H7 (cell line): Measurements from ENCODE around the gene LYPLAL1. TPM values are rescaled to one million over a fixed set of nuclear protein-coding genes. Genes with fewer than 3 reads are reported as not detected.

Source experiments
- DNase-seq: peaks from one replicate; pipeline ENCODE4 v3.0.0; 2012
- H3K27me3 ChIP-seq: 2 replicates; pipeline ENCODE4 v1.6.0; 2011; ENCODE audit warnings: mild to moderate bottlenecking, low read length; ENCODE audit not compliant: control insufficient read depth, insufficient read depth
- H3K36me3 ChIP-seq: replicated peaks from 2 replicates; pipeline ENCODE4 v1.5.1; 2011; ENCODE audit warnings: low read length; ENCODE audit not compliant: control insufficient read depth, insufficient read depth
- H3K4me3 ChIP-seq: 2 replicates; pipeline ENCODE4 v1.5.1; 2011; ENCODE audit warnings: low read depth, mild to moderate bottlenecking, control low read depth, low read length, moderate library complexity; ENCODE audit not compliant: insufficient read depth
- total RNA-seq: library from RNA; depleted of rRNA; stranded (reverse); fragments of >200 nt; shearing (Covaris generic); gene quantifications from 2 replicates; pipeline ENCODE4 v1.2.3, GENCODE V29; 2014; rRNA removed

Gene LYPLAL1
- total RNA-seq = 20.6 and 25.3 TPM in 2 replicates

DNA sequence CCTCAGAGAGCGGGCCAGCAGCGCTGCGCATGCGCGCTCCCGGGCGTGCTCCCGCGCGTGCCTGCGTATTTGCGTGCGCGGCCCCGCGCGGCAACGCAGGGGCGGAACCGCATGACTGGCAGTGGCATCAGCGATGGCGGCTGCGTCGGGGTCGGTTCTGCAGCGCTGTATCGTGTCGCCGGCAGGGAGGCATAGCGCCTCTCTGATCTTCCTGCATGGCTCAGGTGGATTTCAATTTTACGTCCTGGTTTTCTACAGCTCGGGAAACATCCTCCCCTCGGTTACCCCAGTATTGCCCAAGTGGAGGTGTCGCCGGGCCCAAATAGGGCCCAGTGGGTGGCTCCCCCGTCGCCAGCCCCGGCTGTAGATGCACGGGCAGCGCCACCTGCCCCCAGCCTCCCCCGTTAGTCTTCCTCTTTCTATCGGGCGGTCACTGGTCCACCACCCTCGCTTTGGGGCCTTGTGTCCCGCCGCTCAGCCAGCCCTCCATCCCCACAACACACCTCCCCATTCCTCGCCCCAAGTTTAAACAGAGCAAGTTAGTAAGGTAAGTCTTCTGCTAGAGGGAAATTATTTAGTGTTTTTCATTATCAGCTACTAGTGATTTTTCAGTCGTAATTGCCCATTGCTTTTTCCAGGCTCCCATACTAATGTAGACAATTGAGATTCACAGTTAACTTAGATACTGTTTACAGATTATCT, at the start of gene LYPLAL1:
TSS of gene LYPLAL1 (plus strand) at position 121 of the 702 bp plus-strand sequence. CDS start at position 134, 13 bp downstream.
- Histone ChIP-seq H3K36me3 (no peaks in the 10 kb centered on the region), H3K4me3 (peak within 1 kb of the TSS; percentile 73), H3K27me3 (no peaks in the 10 kb centered on the region)
- DNase-seq = peak; percentile 84

- no peak overlapping the region for H3K4me3 ChIP-seq
- H3K36me3 ChIP-seq = no peaks in the 10 kb centered on the region
- H3K27me3 ChIP-seq = no peaks in the 10 kb centered on the region
- DNase-seq = no peak
Measured at GRCh38 chr1:219124163-219124562, 49.5 kb upstream of the LYPLAL1 start.

- H3K36me3 ChIP-seq = no peaks in the 10 kb centered on the region
- H3K27me3 ChIP-seq = no peaks in the 10 kb centered on the region
- H3K4me3 ChIP-seq = no peak overlapping the region
- DNase-seq = no peak
Measured at GRCh38 chr1:219125342-219125741, 48.3 kb upstream of the LYPLAL1 start.

DNA sequence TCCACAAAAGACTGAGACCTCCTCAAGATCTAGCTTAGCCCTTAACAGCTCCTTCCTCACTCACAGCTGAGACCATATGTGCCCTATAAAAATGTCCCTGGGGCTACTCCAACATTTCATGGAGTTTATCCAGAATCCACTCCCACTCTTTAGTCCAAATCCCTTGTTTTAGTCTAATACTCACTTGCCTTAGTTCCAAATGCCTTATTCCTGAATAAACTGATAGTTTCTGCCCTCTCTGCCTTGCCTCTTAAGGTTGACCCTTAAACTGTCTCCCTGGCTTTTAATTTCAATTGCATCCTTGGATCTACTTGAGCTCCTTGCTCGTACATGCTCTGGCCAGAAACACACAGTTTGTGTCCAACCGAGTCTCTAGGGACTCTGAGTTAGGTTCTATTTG, 47.3 kb upstream of the LYPLAL1 start:
- Histone ChIP-seq H3K36me3 (no peaks in the 10 kb centered on the region), H3K27me3 (no peaks in the 10 kb centered on the region), H3K4me3 (no peak overlapping the region)
- DNase-seq = no peak

GRCh38 chr1:219128957-219129356, 44.7 kb upstream of the LYPLAL1 start:
- no peaks in the 10 kb centered on the region for H3K36me3 ChIP-seq
- H3K4me3 ChIP-seq = no peak overlapping the region
- DNase-seq = no peak
- no peaks in the 10 kb centered on the region for H3K27me3 ChIP-seq

DNA sequence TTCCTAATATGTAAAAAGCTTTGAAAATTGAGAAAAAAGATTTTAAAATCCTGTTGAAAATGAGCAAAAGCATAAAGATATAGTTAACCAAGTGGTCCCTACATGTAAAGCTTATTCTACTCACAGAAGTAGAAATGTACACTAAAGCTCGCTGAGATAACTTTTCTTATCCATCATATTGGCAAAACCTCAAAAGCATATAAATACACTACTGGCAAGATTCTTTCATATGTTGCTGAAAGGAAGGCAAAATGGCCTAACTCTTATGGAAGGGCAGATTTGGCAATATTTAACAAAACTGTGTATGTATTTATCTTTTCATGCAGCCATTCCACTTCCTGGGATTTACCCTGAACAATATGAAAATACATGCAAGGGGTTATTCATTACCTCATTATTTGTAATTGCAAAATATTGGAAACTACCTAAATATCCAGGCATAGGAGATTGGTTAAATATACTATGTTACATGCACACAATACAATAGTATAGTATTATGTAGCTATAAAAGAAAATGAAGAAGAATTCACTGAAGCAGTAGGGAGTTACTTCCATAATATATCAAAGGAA, 43.2 kb upstream of the LYPLAL1 start:
- Histone ChIP-seq H3K27me3 (no peaks in the 10 kb centered on the region), H3K4me3 (no peak overlapping the region), H3K36me3 (no peaks in the 10 kb centered on the region)
- no peak for DNase-seq

GRCh38 chr1:219132939-219133338, 40.7 kb upstream of the LYPLAL1 start:
- no peak for DNase-seq
- H3K4me3 ChIP-seq = no peak overlapping the region

GRCh38 chr1:219138747-219139146, 34.9 kb upstream of the LYPLAL1 start:
- H3K27me3 ChIP-seq = no peaks in the 10 kb centered on the region
- no peak for DNase-seq
- H3K4me3 ChIP-seq = no peak overlapping the region
- no peaks in the 10 kb centered on the region for H3K36me3 ChIP-seq

More at GRCh38 chr1:219132939-219133338, 40.7 kb upstream of the LYPLAL1 start:
- no peaks in the 10 kb centered on the region for H3K27me3 ChIP-seq
- no peaks in the 10 kb centered on the region for H3K36me3 ChIP-seq

DNA sequence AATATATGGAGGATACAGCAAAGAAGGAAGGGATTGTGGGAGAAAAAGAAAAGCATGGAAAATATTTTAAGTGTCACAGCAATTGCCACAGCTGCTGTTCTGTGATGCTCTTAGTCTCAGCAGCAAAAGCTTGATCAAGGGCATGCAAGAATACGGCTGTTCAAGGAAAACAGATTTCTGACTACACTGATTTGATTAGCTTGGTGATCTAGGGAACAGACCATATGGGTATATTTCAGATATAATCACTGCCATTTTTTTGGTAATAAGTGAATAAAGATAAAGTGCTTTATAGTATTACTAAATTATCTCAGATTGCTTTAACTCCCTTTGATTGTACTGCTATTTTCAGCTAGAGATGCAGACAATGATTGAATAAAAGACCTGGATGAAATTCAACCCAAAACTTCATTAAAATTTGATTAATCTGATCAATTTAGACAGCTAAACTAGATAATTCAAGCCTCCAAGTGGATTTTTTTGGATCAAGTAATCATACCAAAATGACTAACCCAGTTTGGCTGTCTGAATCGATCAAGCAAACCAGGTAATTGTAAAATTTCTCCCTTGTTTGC, 33.3 kb upstream of the LYPLAL1 start:
- Histone ChIP-seq H3K36me3 (no peaks in the 10 kb centered on the region), H3K27me3 (no peaks in the 10 kb centered on the region), H3K4me3 (no peak overlapping the region)
- no peak for DNase-seq

GRCh38 chr1:219143735-219144134, 29.9 kb upstream of the LYPLAL1 start:
- no peaks in the 10 kb centered on the region for H3K27me3 ChIP-seq
- H3K4me3 ChIP-seq = no peak overlapping the region
- no peaks in the 10 kb centered on the region for H3K36me3 ChIP-seq
- no peak for DNase-seq

DNA sequence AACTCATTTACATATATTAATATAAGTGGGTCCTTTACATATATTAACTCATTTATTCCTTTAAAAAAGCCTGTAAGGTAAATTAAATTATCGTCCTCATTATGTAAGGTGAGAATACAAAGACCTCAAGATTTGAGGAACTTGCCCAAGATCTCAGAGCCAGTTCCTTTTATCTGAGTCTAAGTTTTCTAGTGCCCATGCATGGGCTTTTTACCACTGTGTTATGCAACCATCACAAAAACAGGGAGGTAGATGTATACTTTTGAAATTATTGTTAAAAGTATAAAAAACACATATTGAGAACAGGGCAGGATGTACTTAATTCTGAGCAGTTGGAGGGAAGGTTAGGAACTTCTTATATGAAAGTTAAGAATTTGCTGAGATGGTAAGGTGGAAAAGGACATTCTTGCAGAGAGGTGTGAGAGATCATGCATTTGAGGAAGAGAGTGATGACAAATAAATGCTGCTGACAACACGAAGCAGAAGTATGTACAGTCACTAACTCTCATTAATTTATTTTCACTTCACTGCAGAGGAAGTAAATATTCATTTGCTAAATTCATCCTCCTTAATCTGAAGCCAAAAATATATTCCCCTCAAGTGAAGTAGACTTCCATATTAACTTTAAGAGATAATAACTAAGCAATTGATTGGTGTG, 28.9 kb upstream of the LYPLAL1 start:
- H3K36me3 ChIP-seq = no peaks in the 10 kb centered on the region
- no peak overlapping the region for H3K4me3 ChIP-seq
- no peak for DNase-seq
- H3K27me3 ChIP-seq = no peaks in the 10 kb centered on the region

- no peak overlapping the region for H3K4me3 ChIP-seq
- no peak for DNase-seq
- H3K27me3 ChIP-seq = no peaks in the 10 kb centered on the region
- H3K36me3 ChIP-seq = no peaks in the 10 kb centered on the region
Measured at GRCh38 chr1:219147571-219148019, 26.1 kb upstream of the LYPLAL1 start.

DNA sequence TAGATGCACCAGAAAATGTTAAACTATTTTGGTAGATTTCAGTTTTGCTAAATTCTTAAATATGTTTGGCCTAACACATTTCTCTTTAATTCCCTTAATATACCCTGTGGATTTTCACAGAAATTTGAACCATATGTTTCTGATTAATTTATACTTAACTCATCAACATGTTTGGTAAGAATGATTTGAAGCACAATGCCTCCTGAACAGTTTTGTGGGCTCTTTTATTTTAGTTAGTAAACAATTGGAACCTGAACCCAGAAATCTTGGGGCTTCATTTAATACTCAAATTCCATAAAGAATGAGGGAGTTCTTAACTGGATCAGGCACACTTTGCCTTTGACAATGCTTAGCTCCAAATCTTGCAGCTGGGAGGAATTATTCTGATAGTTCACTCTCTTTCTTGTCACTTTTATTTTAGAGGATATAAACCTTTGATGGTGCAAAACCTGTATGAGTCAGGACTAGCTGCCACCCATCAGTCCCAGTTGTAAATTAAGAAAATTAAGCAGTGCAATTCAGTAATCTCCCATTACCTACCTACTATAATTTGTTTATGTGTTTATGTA, 24.6 kb upstream of the LYPLAL1 start:
- no peaks in the 10 kb centered on the region for H3K36me3 ChIP-seq
- H3K27me3 ChIP-seq = no peaks in the 10 kb centered on the region
- no peak overlapping the region for H3K4me3 ChIP-seq
- no peak for DNase-seq

- no peak for DNase-seq
- Histone ChIP-seq H3K27me3 (no peaks in the 10 kb centered on the region), H3K36me3 (no peaks in the 10 kb centered on the region), H3K4me3 (no peak overlapping the region)
Measured at GRCh38 chr1:219149953-219150352, 23.7 kb upstream of the LYPLAL1 start.
